Stomach (tissue), 4 donors: ENCODE results near the gene RTKN2.

Experiments used
- EP300 ChIP-seq: sonication (generic); formaldehyde crosslinking; IDR thresholded peaks from one replicate; pipeline ENCODE4 v1.6.1; 2017; ENCODE audit warnings: antibody characterized with exemption
- POLR2A ChIP-seq, 4 donors: fragments of 450-650 bp; IDR thresholded peaks; one replicate each; pipeline ENCODE4 v1.6.1; 2016; ENCODE audit warnings: antibody characterized with exemption in 4 of 4, control low read depth in 2 of 4, mild to moderate bottlenecking in 1 of 4, moderate library complexity in 1 of 4
- POLR2AphosphoS5 ChIP-seq, 3 donors: sonication (generic); formaldehyde crosslinking; IDR thresholded peaks; one replicate each; pipeline ENCODE4 v1.6.1; 2016; ENCODE audit warnings: antibody characterized with exemption in 3 of 3
- TF ChIP-seq, protein P1 (sequence below), 7 experiments: fragments of 450-650 bp in 4 of 7; fragments of 200-600 bp in 3 of 7; sonication (generic) in 3 of 7; IDR thresholded peaks; one replicate each; pipeline ENCODE4 v1.5.1; 2016 to 2019; ENCODE audit warnings: antibody characterized with exemption in 7 of 7, control low read depth in 2 of 7, mild to moderate bottlenecking in 1 of 7

DNA sequence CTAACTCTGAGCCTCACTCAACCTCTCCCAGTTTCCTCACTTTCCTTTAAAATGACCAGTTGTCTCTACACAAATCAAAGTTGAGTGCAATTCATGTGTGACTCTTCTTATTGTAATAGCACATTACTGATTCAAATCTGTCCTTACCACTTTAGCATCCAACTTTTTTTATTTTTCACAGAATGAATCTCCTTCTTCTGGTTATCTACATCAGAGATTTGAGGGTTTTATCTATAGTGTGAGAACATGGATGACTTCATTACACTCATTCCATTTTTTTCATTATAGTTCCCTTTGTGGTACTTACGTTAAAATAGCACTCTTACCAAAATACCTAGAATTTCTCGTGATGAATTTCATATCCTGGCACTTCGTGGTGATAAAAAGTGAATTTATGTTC lies 43.3 kb downstream of the RTKN2 start:
- TF ChIP-seq POLR2AphosphoS5 (IDR thresholded peaks at IDR 0.05): no peak
- TF ChIP-seq, protein P1, sequence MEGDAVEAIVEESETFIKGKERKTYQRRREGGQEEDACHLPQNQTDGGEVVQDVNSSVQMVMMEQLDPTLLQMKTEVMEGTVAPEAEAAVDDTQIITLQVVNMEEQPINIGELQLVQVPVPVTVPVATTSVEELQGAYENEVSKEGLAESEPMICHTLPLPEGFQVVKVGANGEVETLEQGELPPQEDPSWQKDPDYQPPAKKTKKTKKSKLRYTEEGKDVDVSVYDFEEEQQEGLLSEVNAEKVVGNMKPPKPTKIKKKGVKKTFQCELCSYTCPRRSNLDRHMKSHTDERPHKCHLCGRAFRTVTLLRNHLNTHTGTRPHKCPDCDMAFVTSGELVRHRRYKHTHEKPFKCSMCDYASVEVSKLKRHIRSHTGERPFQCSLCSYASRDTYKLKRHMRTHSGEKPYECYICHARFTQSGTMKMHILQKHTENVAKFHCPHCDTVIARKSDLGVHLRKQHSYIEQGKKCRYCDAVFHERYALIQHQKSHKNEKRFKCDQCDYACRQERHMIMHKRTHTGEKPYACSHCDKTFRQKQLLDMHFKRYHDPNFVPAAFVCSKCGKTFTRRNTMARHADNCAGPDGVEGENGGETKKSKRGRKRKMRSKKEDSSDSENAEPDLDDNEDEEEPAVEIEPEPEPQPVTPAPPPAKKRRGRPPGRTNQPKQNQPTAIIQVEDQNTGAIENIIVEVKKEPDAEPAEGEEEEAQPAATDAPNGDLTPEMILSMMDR (IDR thresholded peaks at IDR 0.05): no peak
- no peak for TF ChIP-seq POLR2A (IDR thresholded peaks at IDR 0.05)
- TF ChIP-seq EP300: no peak
